ENCODE results near the gene OCIAD1. TPM values are rescaled to one million over a fixed set of nuclear protein-coding genes. Genes with fewer than 3 reads are reported as not detected.
"Not testable (repeated sequence)": the region's sequence is repeated elsewhere in the genome, so short reads cannot be mapped to it uniquely, and the experiment has no call there.

Gene OCIAD1, protein sequence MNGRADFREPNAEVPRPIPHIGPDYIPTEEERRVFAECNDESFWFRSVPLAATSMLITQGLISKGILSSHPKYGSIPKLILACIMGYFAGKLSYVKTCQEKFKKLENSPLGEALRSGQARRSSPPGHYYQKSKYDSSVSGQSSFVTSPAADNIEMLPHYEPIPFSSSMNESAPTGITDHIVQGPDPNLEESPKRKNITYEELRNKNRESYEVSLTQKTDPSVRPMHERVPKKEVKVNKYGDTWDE
- total RNA-seq: 43.4 TPM

DNA sequence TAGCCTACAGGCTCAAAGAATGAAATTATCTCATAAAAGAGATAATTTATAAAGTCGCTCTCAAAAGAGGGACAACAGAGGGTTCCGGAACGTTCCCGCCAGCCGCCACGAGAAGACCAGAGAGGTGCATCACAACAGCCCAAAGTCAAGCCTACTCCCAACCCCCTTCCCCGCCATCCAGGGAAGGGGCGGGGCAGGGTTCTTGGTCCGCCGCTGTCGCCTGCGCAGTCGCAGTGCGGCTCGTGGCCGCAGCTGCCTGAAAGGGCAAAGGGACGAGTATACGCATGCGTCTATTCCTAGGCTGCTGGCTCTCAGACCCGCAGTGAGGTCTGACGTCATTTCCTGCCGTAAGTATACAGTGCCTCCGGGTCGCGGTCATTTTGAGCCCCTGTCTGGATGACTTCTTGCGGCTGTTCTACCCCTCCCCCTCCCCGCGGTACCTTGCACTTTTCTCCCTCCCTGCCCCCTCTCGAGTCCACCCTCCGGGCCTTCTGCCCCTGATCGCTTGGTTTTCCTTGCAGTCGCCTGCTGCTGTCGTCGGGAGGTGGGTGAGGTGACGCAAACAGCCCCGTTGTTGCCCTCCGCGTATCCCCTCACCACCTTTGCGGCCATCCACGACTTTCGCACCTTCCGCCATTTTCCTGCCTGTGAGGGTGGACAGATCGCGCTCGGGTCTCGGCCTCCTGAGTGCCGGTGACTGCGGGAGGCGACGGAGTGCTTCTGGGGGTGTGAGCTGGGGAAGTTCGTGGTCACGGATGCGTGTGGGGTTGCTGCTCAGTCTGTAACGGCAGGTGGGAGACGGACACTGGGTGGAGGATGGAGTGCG is at the start of gene OCIAD1:
TSS of gene OCIAD1 (plus strand) at position 383 of the 826 bp plus-strand sequence. CDS start 1,537 bp downstream, outside the sequence.
- DNase-seq (ENCODE audit: low read depth in 2 of 3, low spot score in 2 of 3): peak; percentile 89 to 99 (median 99)

DNA sequence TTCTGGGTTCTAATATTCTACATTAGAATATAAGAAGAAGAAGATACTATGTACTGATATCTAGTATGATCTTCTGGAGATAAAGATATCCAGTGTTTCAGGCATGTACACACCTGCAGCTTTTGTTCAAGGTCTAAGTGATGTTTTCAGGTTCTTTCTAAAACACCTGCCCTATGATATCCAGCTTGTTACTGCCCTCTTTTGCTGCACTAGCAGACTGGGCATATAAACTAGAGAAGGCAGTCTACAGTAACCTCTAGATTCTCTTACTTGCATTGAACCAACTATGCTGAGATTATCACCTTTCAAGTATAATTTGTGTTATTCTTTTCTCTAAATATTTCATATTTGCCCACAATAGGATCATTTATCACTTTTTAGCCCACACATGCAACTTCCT is 48.9 kb upstream of the OCIAD1 start:
- no peak for DNase-seq (ENCODE audit: low read depth in 2 of 3, low spot score in 2 of 3)

DNA sequence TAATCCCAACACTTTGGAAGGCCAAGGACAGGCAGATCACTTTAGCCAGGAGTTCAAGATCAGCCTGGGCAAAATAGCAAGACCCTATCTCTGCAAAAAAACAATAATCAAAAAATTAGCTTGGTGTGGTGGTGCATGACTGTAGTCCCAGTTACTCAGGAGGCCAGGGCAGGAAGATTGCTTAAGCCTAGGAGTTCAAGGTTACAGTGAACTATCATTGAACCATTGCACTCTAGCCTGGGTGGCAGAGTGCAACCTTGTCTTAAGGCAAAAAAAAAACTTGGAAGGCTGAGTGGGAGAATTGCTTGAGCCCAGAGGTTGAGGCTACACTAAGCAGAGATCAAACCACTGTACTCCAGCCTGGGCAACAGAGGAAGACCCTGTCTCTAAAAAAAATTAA is 45.6 kb upstream of the OCIAD1 start:
- DNase-seq (ENCODE audit: low read depth in 2 of 3, low spot score in 2 of 3): no peak

DNA sequence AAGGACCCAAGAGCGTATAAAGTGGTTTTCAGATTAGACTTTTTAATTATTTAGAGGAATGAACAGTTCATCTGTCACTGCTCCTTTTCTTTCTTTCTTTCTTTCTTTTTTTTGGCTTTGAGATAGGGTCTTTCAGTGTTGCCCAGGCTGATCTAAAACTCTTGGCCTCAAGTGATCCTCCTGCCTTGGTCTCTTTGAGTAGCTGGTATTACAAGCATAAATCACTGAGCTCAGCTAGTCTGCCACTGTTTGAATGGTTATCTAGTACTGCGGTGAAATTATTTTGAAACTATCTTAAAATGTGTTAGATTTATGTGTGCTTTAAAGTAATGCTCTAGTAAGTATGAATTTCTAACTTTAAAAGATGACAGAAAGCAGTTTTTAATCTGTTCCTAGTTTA is 44.3 kb upstream of the OCIAD1 start:
- no peak for DNase-seq (ENCODE audit: low read depth in 2 of 3, low spot score in 2 of 3)

DNA sequence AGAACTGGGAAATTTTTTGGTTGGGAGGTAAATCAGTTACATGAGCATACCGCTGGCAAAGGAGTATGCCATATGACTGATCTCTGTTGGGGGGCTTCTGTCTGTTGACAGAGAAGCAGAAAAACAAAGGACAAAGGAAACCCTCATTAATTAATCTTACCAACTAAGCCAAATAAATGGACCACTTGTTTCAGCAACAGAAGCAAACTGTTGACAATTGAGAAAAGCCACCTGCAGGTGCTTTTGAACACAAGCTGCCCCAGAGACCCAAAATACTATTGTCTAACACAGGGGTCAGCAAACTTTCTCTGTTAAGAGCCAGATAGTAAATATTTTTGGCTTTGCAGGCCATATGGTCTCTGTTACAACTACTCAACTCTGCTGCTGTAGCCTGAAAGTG is 43.8 kb upstream of the OCIAD1 start:
- no peak for DNase-seq (ENCODE audit: low read depth in 2 of 3, low spot score in 2 of 3)

DNA sequence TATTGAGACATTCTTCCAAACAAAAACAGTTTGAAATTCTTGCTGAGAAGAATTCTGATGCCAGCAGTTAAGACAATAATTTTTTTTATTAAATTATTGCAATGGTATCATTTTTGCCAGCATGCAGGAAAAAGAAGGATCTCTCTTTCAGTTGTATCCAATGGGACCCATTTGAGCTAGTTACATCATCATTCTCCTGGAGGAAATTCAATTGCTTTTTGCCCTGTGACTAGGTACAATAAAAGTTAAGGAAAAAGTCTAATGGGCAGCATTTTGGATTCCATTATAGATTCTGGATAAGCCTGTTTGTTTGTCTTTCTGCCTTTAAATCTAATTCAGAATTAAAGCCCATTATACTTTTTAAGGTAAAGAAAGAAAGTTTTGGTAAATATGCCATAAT is 40.3 kb upstream of the OCIAD1 start:
- DNase-seq (ENCODE audit: low read depth in 2 of 3, low spot score in 2 of 3): no peak

DNA sequence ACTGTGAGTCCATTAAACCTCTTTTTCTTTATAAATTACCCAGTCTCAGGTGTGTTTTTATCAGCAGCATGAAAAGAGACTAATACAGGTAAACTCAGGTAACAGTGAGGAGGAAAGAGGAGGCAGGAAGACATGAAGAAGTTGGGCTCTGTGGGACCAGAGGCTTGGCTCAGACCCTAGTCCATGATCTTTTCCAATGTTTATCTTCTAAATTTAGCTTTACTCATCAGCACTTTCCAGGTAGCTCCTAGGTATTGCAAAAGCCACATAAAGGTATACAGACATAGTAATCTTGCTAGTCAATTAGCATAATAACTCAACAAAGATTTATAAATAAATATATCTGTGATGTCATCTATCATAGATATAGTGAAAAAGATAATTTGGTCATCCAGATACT is 39.6 kb upstream of the OCIAD1 start:
- DNase-seq (ENCODE audit: low read depth in 2 of 3, low spot score in 2 of 3): no peak

DNA sequence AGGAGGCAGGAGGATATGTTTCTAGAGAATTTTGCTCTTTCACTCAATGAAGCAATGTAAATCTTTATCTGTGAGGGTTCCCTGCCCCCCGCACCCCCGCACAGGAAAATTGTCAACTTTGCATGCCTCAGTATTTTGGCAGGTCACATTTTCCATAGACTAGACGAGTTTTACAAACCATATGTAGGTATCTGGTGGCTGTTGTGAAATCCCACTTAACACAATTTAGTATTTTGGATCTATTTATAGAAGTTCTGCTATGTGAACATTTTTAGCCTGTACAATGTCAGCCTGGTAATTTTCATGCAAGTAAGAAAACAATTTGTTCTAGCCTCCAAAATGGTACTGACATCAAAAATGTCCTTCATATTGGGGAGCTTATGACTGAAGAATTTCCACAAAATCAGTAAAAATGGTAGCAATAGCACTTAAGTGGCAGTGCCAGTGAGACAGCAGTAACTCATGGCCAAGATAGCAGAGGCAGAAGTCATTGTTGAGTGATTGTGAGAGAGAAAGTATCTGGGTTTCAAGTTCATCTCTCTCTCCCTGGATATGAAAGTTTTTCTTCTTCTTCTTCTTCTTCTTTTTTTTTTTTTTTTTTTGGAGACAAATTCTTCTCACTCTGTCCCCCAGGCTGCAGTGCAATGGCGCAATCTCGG is 38.4 kb upstream of the OCIAD1 start:
- no peak for DNase-seq (ENCODE audit: low read depth in 2 of 3, low spot score in 2 of 3)

DNA sequence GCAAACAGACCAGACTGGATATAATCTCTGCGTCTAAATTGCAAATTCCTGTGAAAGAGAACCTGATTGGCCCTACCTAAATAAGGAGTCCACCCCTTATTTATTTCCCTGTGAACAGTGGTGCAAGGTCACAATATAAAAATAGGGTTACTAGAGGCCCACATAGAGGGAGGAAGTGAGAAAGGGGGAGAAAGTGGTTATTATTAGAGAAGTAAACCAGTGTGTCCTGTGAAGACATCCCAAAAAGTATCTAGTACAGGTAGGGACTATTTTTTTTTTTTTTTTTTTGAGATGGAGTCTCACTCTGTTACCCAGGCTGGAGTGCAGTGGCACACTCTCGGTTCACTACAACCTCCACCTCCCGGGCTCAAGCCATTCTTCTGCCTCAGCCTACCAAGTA is 35.8 kb upstream of the OCIAD1 start:
- no peak for DNase-seq (ENCODE audit: low read depth in 2 of 3, low spot score in 2 of 3)

DNA sequence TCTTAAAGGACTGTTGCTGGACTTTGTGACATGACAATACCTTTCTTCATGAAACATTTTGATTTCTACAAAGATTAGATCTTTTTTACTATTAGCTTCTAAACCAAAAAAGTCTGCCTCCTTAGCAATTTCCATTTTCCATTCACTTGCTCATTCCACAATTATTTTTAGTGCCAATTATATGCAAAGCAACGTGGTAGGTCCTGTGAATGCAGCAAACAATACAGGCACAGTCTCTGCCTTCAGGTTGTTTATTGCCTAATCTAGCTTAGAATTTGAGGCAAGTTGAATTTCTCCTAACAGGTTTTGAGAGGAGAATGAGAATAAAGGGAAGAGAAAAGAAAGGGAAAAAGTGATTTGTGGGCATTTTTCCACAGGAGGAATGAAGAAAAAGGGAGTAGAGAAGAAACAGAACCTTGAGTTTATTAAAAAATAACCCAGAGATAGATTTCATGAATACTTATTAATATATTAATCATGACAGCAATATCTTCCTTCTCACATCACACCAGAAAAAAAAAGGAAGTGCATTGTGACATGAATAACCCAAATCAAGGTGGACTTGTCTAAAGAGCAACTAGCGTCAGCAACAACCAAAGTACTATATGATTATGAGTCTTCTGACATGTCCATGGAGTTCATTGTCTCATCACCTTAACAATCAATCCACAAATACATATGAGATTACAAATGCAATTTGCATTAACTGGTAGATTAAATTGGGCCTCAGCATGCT is 34.5 kb upstream of the OCIAD1 start:
- no peak for DNase-seq (ENCODE audit: low read depth in 2 of 3, low spot score in 2 of 3)

DNA sequence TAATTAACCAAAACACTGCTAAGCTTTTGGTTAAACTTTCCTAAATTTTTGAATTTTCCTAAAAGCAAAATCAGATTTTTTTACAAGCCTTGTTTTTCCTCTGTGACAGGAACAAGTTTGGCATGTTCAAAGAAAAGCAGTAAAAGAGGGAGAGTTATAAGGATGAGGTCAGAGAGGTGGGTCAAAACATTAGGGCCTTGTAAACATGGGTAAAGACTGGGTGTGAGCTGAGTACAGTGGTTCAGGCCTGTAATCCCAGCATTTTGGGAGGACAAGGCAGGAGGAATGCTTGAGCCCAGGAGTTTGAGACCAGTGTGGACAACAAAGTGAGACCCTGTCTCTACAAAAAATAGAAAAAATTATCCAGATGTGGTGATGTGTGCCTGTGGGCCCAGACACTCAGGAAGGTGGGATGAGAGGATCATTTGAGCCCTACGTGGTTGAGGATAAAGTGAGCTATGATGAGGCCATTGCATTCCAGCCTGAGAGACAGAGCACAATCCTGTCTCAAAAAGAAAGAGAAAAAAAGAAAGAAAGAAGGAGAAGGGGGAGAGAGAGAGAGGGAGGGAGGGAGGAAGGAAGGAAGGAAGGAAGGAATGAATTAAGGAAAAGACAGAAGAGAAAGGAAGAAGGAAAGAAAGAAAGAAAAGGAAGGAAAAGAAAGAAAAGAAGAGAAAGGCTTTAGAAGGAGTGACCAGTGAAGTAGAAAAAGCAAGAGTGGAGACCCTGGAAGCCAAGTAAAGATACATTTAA is 33.8 kb upstream of the OCIAD1 start:
- DNase-seq (ENCODE audit: low read depth in 2 of 3, low spot score in 2 of 3): no peak

DNA sequence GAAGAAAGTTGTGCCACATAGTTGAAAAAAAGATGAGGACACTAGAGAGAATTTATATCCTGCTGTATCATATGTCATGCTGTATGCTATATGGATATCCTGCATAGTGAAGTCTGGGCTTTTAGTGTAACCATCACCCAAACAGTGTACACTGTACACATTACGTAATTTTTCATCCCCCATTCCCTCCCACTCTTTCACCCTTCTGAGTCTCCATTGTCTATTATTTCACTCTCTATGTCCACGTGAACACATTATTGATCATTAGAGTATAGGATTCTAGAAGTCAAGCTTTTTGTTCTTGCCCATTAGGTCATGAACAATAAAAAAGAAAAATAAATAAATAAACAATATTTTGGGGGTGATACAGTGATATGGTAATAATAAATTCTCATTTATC is 32.8 kb upstream of the OCIAD1 start:
- DNase-seq (ENCODE audit: low read depth in 2 of 3, low spot score in 2 of 3): no peak

DNA sequence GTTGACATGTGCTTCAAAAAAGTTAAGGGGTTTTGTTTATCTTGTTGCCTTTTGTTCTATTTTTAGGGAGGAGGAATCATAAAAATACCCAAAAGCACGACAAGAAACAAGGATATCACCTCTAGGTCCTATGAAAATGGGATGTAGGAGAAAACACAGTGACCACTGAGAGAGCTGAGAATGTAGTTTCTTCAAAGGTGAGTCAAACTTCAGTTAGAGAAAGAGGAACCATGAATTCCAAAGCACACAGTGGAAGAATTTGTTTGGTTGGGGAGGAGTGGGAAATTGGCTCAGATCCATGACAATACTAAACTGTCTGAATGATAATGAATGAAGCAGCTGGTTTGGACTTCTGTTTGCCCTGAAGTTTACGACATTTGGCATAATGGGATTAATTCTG is 31.7 kb upstream of the OCIAD1 start:
- no peak for DNase-seq (ENCODE audit: low read depth in 2 of 3, low spot score in 2 of 3)

DNA sequence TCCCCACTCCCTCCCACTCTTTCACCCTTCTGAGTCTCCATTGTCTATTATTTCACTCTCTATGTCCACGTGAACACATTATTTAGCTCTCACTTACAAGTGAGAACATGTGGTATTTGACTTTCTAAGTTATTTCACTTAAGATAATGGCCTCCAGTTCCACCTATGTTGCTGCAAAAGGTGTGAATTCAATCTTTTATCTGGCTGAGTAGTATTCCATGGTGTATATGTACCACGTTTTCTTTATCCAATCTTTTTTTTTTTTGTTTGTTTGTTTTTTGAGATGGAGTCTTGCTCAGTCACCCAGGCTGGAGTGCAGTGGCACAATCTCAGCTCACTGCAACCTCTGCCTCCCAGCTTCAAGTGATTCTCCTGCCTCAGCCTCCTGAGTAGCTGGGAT is 30.7 kb upstream of the OCIAD1 start:
- DNase-seq (ENCODE audit: low read depth in 2 of 3, low spot score in 2 of 3): not testable (repeated sequence)

DNA sequence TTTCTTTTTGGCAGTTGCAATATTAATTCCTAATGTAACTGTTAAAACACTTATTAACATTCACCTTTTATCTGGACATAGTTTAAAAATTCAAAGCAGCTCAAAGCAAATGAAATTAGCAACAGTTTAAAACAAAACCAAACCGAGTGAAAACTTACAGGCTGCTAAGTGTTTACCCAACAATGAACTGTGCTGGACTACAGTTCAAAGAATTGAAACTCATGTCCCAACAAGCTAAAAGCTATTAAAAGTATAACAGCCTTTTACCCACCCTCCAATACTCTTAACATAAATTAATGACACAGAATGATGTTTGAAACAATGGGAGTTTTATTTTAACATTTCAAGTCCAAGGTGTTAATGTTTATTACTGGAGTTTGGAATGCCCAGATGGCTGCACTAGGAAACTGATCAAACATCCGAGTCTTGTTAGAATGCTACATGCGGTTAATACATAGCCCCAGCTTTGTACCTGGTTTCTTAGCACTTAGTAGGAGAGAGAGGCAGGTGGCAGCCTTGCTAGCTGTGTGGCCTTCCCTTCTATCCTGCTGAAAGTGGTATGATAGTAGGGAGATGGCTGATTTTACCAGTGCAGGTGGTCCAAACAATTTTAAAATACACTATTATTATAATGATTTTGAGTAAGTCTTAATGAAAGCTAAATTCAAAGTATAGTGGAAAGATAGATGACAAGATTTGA is 29.7 kb upstream of the OCIAD1 start:
- no peak for DNase-seq (ENCODE audit: low read depth in 2 of 3, low spot score in 2 of 3)

DNA sequence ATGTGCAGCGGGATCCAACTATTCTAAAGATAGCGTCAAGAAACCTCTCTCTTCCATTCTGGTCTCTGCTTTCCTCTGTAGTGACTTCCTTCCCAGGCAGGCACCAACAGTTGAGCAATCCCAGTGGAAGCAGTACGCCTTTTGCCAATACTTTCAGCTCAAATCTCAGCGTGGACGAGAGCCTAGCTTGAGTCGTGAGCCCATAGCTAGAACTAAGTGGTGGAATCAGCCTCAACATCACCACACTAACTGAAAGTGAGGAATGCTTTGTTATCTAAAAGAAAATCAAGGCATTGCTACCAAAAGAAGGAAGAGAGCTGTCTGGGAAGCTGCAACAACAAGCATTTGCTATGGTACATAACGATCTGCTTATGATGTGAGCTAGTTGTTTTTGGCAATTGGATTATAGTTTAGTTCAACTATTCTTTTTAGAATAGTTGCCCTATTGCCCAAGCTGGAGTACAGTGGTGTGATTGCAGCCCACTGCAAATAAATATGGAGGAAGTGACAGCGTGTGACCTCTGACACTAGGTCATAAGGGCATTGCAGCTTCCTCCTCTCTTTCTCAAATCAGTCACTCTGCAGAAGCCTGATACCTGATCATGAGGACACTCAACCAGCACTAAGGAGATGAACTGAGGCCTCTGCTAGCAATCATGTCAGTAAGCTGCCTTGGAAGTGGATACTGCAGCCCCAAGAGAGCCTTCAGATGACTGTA is 26.1 kb upstream of the OCIAD1 start:
- DNase-seq (ENCODE audit: low read depth in 2 of 3, low spot score in 2 of 3): no peak

DNA sequence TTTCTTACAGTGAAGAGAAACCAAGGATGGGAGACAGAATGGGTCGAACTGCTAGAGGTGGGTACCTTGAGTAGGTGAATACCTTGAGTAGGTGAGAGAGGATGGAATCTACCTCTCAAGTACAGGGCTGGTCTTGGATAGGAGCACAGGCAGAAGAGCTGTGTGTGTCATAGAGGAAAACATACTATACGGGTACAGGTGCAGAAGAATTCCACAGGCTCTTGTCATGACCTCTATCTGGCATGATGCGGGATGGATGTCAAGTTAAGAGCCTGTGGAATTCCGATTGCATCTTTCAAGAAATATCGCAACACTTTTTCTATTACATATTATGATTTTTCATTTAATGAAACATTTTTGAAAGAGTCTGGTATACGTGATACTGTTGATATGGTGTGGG is 18.0 kb upstream of the OCIAD1 start:
- no peak for DNase-seq (ENCODE audit: low read depth in 2 of 3, low spot score in 2 of 3)

DNA sequence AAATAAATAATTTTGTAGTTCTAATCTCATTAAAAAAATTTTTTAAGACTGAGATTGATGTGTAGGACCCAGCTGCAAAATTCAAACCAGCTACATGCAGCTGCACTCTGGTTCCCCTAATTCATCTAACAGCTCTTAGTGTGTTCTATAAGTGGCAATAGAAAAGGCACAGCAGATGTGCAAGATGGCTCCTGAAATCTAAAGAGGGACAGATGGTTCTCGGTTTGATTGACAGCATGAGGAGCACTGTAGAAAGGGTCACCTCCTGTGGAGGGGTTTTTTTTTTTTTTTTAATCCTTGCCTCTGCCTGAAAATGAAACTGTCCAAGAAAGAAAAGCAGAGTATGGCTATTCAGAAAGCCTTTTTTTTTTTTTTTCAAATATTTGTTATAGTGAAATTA is 16.9 kb upstream of the OCIAD1 start:
- peak in 1 of 3 donors; percentile 6 for DNase-seq (ENCODE audit: low read depth in 2 of 3, low spot score in 2 of 3)

DNA sequence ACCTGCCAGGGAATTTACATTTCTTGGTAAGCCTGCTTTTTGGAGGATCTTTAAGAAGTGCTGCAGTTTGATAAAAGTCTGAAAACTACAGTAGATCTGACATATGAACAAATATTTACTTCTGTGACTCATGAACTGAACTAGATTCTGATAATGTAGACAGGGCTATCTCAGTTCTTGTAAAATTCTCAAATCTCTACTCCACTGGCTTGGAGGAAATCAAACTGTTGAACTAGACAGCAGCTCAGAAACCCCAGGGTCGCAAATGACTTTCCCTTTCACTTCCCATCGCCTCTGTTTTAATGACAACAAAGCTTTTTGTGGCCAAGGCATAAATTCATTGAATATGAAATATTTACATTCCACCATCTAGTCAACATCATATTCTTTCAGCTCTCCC is 15.4 kb upstream of the OCIAD1 start:
- DNase-seq (ENCODE audit: low read depth in 2 of 3, low spot score in 2 of 3): peak in 1 of 3 donors; percentile 43

Data from hematopoietic multipotent progenitor cell (in vitro differentiated cells).